Measurements from ENCODE around the gene UQCC2.

The UQCC2 gene

DNA sequence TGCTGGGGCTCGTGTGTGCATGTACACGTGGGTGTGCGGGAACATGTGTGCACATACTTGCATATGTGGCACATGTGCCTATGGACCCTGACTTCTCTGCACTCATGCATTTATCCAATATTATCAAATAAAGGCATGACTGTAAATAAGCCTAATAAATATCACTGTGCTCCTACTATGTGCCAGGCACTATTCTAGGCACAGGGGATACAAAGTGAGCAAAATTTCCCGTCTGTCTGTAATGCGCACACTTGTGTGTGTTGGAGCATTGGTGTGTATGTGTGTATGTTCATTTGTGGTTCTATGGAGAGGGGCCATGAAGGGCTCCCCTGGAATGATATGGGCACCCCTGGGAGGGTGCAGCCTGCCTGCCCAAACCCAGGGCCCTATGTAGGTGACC lies 48.5 kb downstream of the UQCC2 start:
- no peaks in the 10 kb centered on the region for H3K27me3 ChIP-seq (ENCODE audit: insufficient read depth, poor library complexity, severe bottlenecking)
- no peak for DNase-seq (ENCODE audit: low read depth in 1 of 2, low spot score in 1 of 2)
- no peak overlapping the region for H3K4me3 ChIP-seq (replicated peaks; ENCODE audit: insufficient read depth, low read length)
- H3K27ac ChIP-seq (replicated peaks) = no peak overlapping the region
- TF ChIP-seq GABPA (IDR thresholded peaks at IDR 0.05; ENCODE audit: low read depth) (no peak), CTCF (IDR thresholded peaks at IDR 0.05; ENCODE audit: insufficient read depth, low read length) (no peak), POLR2AphosphoS5 (IDR thresholded peaks at IDR 0.05; ENCODE audit: low read depth) (no peak), SPI1 (IDR thresholded peaks at IDR 0.05; ENCODE audit: borderline replicate concordance, low read depth) (no peak)
- TF ChIP-seq, protein P1, sequence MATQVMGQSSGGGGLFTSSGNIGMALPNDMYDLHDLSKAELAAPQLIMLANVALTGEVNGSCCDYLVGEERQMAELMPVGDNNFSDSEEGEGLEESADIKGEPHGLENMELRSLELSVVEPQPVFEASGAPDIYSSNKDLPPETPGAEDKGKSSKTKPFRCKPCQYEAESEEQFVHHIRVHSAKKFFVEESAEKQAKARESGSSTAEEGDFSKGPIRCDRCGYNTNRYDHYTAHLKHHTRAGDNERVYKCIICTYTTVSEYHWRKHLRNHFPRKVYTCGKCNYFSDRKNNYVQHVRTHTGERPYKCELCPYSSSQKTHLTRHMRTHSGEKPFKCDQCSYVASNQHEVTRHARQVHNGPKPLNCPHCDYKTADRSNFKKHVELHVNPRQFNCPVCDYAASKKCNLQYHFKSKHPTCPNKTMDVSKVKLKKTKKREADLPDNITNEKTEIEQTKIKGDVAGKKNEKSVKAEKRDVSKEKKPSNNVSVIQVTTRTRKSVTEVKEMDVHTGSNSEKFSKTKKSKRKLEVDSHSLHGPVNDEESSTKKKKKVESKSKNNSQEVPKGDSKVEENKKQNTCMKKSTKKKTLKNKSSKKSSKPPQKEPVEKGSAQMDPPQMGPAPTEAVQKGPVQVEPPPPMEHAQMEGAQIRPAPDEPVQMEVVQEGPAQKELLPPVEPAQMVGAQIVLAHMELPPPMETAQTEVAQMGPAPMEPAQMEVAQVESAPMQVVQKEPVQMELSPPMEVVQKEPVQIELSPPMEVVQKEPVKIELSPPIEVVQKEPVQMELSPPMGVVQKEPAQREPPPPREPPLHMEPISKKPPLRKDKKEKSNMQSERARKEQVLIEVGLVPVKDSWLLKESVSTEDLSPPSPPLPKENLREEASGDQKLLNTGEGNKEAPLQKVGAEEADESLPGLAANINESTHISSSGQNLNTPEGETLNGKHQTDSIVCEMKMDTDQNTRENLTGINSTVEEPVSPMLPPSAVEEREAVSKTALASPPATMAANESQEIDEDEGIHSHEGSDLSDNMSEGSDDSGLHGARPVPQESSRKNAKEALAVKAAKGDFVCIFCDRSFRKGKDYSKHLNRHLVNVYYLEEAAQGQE (IDR thresholded peaks at IDR 0.05; ENCODE audit: insufficient replicate concordance, low read depth) = no peak

GRCh38 chr6:33662318-33662717 lies 49.2 kb downstream of the UQCC2 start:
- TF ChIP-seq POLR2AphosphoS5 (IDR thresholded peaks at IDR 0.05; ENCODE audit: low read depth) (no peak), GABPA (IDR thresholded peaks at IDR 0.05; ENCODE audit: low read depth) (no peak), CTCF (IDR thresholded peaks at IDR 0.05; ENCODE audit: insufficient read depth, low read length) (no peak), SPI1 (IDR thresholded peaks at IDR 0.05; ENCODE audit: borderline replicate concordance, low read depth) (no peak)
- TF ChIP-seq, protein P1 (IDR thresholded peaks at IDR 0.05; ENCODE audit: insufficient replicate concordance, low read depth) = no peak
- Histone ChIP-seq H3K4me3 (replicated peaks; ENCODE audit: insufficient read depth, low read length) (no peak overlapping the region), H3K27me3 (ENCODE audit: insufficient read depth, poor library complexity, severe bottlenecking) (no peaks in the 10 kb centered on the region), H3K27ac (replicated peaks) (no peak overlapping the region)
- DNase-seq (ENCODE audit: low read depth in 1 of 2, low spot score in 1 of 2) = no peak

- Histone ChIP-seq H3K4me3 (replicated peaks; ENCODE audit: insufficient read depth, low read length) (no peak overlapping the region), H3K27me3 (ENCODE audit: insufficient read depth, poor library complexity, severe bottlenecking) (no peaks in the 10 kb centered on the region), H3K27ac (replicated peaks) (no peak overlapping the region)
- no peak for DNase-seq (ENCODE audit: low read depth in 1 of 2, low spot score in 1 of 2)
- TF ChIP-seq SPI1 (IDR thresholded peaks at IDR 0.05; ENCODE audit: borderline replicate concordance, low read depth) (no peak), POLR2AphosphoS5 (IDR thresholded peaks at IDR 0.05; ENCODE audit: low read depth) (no peak), CTCF (IDR thresholded peaks at IDR 0.05; ENCODE audit: insufficient read depth, low read length) (no peak), GABPA (IDR thresholded peaks at IDR 0.05; ENCODE audit: low read depth) (no peak)
- TF ChIP-seq, protein P1 (IDR thresholded peaks at IDR 0.05; ENCODE audit: insufficient replicate concordance, low read depth) = no peak
These were observed 50.2 kb downstream of the UQCC2 start for GRCh38 chr6:33661106-33661838.

Data from HL-60 (cell line).